Stimulated activated CD4-positive, alpha-beta T cell treated with anti-CD3 and anti-CD28 coated beads, Interleukin-2, amount 100 ng/mL, for 24 hours (primary cell): ENCODE results near the gene MSRB3.
"Not testable (repeated sequence)": the region's sequence is repeated elsewhere in the genome, so short reads cannot be mapped to it uniquely, and the experiment has no call there.

Experiments
- DNase-seq, 2 donors: peaks; one replicate each; pipeline ENCODE4 v3.0.0-alpha.2; 2020

The MSRB3 gene

DNA sequence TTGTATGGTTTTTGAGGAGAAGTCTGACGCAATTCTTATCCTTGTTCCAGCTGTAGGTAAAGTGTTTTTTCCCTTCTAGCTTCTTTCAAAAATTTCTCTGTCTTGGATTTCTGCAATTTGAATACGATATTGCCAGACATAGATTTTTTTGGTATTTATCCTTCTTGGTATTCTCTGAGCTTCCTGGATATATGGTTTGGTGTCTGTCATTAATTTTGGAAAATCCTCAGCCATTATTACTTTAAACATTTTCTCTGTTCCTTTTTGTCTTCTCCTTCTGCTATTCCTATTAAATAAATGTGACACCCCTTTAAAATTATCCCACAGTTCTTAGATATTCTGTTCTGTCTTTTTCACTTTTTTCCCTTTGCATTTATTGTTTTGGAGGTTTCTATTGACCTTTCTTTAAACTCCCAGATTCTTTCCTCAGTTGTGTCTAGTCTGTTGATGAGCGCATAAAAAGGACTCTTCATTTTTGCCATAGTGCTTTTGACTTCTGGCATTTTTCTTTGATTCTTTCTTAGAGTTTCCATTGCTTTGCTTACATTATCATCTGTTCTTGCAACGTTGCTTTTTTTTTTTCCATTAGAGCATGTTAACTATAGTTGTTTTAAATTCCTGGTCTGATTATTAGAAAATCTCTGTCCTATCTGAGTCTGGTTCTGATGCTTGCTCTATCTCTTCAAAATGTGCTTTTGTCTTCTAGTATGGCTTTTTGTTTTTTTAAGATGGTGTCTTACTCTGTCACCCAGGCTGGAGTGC is 129.1 kb downstream of the MSRB3 start:
- DNase-seq: no peak

GRCh38 chr12:65408441-65408840 is 130.0 kb downstream of the MSRB3 start:
- DNase-seq: no peak

- no peak for DNase-seq
These were observed 131.2 kb downstream of the MSRB3 start for GRCh38 chr12:65409726-65410125.

DNA sequence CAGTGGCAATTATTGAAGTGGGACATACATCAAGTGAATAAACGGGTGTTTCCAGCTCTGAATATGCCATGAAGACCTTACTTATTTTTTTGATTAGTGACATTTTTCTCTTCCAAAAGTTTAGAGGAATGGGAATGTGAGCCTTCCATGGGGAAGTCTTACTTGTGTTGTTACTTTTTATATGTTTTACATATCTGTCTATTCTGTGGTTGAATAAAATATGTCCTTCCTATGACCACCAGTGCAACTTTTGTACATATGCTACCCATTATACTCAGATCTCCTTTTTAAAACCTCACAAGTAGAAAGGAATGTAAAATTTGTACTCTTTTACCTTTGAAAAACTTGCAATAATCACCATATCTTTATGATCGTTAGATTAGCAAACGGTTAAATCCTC is 132.7 kb downstream of the MSRB3 start:
- no peak for DNase-seq

- DNase-seq: no peak
These were observed 136.0 kb downstream of the MSRB3 start for GRCh38 chr12:65414526-65414925.

DNA sequence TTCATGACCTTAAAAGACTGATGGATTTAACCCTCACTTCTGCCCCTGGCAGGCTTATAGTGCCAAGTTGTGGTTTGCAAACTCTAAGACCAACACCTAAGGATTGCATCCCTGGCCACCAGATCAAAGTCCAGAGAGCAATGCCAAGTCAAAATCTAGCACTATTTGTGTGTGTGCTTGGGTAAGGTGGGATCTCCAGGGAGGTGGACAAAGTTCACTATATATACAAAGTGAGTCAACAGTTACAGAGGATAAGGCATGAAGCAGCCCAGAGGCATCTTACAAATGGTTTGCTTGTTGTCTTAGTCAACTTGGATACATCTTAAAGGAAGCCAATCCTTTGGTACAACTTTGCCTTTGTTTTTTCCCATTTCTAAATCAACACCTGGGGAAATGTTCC is 137.3 kb downstream of the MSRB3 start:
- DNase-seq: no peak

DNA sequence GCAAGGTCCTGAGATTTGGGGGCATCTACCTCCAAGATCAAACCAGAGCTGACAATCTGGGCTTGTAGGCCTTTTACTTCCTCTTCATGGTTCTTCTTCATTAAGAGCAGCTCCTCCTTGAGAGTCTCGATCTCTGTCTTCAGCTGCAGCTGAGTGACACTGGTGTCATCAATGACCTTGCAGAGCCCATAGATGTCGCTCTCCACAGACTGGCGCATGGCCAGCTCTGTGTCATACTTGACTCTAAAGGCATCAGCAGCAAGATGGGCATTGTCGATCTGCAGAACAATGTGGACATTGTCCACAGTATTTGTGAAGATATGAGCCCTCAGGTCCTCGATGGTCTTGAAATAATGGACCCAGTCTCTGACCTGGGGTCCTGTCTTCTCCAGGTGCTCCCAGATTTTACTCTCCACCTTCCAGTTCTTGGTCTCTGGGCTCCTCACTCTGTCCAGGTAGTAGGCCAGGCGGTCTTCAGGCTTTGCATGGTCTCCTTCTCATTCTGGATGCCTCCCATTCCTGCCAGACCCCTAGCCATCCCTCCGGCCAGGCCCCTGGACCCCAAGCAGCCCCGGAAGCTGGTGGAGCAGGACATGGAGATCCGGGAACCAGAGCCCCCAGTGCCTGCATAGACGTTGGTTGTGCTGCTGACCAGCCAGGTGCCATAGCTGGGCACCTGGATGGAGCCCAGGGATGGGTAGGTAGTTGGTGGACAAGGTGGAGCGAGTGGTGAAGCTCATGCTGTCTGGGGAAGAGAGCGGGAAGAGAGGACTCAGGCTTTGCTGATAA is 141.0 kb downstream of the MSRB3 start:
- no peak for DNase-seq

DNA sequence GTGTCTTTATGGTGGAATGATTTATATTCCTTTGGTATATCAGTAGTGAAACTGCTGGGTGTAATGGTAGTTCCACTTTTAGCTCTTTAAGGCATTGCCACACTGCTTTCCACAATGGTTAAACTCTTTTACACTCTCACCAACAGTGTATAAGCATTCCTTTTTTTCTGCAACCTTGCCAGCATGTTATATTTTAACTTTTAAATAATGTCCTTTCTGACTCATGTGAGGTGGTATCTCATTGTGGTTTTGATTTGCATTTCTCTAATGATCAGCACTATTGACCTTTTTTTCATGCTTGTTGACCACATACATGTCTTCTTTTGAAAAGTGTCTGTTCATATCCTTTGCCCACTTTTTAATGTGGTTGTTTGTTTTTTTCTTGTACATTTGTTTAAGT is 142.5 kb downstream of the MSRB3 start:
- DNase-seq: no peak

DNA sequence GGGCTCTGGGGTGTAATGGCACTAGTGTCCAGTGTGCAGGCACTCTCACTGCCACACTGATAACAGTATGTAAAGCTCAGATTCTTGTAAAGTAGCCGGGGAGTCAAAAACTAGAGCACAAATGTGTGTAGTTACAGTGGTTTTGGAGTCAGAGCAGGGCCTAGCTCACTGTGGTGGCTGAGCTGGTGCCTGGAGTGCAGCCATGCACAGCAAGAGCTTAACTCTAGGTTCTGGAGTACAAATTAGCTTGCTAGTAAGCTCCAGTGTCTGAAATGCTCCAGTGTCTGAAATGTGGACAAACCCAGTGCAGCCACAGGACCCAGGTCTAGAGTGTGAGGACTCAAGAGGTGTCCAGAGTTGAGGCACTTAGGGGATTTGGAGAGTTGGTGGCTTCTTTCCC is 149.2 kb downstream of the MSRB3 start:
- no peak for DNase-seq

DNA sequence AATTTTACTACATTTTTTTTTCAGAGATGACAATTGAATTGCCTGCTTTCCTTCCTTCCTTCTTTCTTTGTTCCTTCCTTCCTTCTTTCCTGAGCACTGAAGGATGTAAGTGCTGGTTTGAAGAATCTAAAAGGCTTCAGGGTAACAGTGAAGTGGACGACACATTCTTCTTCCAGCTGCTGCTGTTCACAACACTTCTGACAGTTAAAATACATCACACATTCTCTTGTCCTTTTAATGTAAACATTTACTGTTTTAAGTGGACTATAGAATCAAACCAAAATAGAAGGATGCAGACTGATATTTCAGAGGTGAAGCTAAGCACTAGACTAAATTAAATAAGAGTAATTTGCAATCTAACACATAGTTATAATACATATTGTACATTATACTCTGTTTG is 151.5 kb downstream of the MSRB3 start:
- DNase-seq: no peak

DNA sequence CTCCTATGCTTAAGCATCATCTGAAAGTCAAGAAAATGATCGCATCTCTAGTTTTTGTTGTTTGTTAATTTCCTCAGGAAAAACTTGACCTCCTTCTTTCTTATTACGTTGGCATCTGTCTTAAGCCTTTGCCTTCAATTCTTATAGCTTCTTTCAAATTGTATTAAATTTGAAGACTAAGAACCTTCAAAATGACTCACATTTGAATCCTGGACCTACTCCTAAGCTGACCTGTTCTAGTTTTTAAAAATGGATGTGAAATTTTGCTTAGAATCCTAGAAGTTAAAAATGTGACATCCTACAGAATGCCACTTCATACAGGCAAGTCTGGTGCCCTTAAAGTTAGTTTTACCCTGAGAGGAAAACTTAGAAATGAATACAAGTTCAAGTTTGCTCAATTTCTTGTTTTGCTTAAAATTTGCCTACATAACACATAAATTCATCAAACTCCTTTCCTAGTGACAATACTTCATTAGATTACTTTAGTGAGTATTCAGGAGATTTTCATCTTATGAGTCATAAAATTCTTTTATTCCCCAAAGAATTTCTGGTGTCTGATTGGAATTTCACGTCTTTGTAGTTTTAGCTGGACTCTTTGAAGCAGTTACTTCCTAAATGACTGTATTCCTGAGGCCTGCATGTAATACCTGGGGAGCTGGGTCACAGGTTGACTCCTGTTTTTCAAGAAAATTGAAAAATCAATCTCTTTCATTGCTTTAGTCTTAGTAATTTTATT is 152.3 kb downstream of the MSRB3 start:
- no peak for DNase-seq

DNA sequence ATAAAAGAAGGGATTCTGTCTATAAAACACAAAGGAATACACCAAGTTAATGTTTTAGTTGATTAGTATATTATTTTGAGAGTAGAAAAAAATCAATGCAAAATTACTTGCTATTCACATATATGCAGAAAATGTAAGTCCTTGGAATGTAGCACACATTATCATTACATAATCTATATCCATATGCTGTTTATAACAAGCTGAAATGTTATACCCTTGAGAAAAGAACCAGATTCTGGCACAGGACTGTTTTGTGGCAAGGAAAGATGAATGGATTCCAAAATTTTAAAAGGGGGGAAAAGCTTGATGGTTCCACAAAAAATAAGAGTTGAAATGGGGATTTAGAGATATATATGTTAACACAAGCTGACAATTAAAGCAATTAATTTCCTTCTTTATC is 153.6 kb downstream of the MSRB3 start:
- DNase-seq: no peak

DNA sequence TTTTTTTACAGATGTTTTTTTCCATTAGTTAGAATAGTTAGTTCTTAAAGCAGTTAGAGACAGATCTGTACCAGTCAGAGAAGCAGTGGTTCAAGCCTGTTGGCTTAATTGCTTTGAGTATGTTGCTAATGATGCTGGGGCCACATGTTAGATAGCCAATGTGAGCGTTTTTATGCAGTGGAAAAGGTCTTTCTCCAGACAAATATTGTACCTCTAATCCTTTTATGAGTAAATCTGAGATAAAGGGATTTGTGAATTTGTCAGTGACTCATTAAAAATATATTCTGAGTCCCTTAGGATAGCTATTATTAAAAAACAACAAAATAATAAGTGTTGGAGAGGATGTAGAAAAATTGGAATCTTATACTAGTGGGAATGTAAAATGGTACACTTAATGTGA is 154.2 kb downstream of the MSRB3 start:
- no peak for DNase-seq

DNA sequence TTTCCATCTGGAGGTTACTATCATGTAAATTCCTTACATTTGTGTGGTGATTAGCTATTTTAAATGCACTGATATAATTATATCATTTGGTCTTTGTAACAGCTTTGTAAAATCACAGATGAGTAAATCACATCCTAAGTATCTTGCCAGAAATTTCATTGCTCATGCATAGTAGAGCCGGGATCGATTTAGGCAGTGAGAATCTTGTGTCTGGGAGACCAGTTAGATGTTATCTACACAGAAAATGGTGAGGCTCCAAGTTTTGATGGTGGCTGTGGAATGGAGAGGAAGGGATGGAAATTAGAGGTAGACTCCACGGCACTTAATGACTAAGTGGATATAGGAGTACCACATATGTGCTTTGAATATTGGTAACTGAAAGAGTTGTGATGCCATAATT is 156.3 kb downstream of the MSRB3 start:
- no peak for DNase-seq

DNA sequence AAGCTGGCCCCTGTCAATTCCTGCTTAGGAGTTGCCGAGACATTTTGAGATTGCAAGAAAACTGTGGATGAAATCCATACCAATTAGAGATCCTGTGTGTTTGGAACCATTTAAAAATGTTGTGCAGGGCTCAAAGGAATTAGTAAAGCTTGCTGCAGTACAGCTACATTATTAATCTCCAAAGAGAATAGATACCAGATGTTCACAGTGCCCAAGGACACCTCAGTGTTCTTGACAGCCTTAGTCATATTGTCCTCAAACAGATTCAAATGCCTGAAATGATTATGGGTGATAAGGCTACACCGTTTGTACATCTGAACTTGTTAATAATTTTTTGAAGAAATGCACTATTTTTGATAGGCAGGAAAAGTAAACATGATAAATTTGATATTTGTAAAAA is 164.6 kb downstream of the MSRB3 start:
- no peak for DNase-seq

DNA sequence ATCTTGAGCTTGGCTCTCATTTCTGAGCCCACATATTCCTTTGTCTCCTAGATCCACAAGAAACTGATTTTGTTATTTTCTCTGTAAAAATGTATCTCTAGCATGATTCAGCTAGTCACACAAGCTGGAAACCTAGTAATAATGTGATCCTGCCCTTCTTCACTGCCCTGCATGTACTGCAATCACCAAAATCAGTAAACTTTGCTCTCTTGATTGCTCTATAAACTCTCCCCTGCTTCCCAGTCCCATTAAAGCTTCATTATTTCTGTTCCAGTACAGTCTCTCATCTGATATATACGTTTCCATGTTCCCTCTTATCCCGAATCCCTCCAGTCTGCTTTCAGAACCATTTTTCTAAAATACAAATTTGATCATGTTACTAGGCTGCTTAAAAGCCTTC is 166.5 kb downstream of the MSRB3 start:
- DNase-seq: no peak

DNA sequence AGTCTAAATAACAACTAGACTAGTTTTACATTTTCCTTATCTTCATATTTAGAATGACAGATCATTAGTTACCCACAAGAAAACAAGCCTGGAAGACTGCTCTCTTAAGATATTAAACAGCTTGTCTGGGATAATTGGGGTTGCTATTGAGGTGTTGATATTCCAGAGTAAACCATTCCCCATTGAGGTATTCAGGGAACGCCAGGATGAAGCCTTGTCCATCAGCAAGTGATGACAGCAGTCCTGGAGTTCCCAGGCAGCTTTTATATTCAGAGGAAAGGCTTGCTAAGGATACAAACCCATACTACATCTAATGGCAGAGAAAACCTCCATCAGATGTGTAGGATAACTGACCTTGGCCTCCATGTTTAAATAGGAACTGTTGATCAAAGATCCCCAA is 168.4 kb downstream of the MSRB3 start:
- no peak for DNase-seq

- no peak for DNase-seq
These were observed 170.9 kb downstream of the MSRB3 start for GRCh38 chr12:65449400-65449799.

GRCh38 chr12:65450625-65451024 is 172.1 kb downstream of the MSRB3 start:
- no peak for DNase-seq

DNA sequence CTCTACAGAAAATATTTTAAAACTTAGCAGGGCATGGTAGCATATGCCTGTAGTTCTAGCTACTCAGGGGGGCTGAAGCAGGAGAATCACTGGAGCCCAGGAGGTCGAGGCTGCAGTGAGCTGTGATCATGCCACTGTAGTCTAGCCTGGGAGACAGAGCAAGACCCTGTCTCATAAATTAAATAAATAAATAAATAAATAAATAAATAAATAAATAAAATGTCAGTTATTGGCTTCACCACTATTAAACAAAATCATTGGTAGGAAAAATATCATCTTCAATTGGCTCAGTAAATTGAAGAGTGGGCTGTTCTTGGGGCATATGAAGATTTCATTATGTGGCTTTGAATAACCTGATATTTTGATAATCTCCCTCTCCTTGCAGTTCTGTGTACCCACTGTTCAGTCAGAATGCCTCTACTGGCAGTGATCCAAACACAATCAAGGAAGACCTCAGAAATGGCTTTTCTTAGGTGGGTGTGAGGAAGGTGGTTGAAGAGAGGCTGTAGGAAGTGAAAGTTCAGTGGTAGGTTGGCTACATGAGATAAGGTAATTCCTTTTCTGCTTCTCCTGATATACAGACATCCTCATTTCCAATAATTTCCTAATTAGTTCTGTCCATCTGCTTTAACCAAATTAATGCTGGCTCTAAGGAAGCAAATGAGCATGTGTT is 175.8 kb downstream of the MSRB3 start:
- no peak for DNase-seq

- DNase-seq: not testable (repeated sequence)
These were observed 178.9 kb downstream of the MSRB3 start for GRCh38 chr12:65457341-65457740.

DNA sequence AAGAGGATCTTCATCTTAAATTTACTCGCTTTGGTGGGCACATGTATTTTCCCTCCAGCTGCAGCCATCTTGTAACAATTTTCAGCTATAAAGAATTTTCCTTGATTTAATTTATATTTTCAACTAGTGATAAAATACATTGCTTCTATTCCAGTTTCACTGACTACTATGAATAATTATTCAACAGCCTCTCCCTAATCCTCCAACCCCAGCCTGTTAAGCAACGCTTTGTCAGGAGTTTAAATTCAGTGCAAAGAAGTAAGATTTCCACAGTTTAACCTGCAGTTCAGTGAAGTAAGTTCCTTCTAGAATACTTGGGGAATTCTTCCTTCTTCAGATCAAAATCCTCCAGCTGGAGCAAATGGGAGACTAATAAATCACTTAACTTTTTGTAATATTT is 180.2 kb downstream of the MSRB3 start:
- DNase-seq: no peak

DNA sequence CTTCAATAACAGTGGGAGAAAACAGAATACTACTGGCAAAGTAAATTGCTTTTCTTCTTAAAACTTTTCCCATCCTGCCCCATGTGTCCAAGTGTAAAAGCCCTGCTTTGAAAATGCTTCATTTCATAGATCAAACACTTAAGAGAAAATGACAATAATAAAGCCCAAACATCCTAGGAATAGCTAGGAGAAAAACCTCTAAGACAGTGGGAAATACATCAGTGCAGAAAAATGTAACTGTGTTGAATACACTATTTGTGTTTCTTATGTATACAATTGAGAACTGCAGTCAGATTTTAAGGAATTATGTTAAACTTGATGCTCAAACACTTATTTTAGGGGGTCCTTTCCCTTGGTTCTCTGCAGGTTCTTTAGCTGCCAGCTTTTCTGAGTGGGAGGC is 181.1 kb downstream of the MSRB3 start:
- no peak for DNase-seq
